C4-2B (cell line): ENCODE results near the gene MAML1.

ENCODE experiments used
- CTCF ChIP-seq: fragments of 450-650 bp; conservative IDR thresholded peaks from 2 replicates; pipeline ENCODE4 v1.5.1; 2017; ENCODE audit warnings: mild to moderate bottlenecking
- ZFX ChIP-seq: fragments of 450-650 bp; IDR thresholded peaks from 2 replicates; pipeline ENCODE4 v1.6.1; 2017

GRCh38 chr5:179798144-179798770 is 65.6 kb downstream of the MAML1 start:
- TF ChIP-seq CTCF (no peak), ZFX (no peak)
